CD4-positive, alpha-beta T cell (primary cell): ENCODE results near the gene ST6GALNAC3. TPM values are rescaled to one million over a fixed set of nuclear protein-coding genes. Genes with fewer than 3 reads are reported as not detected.

Source experiments
- ATAC-seq: fragments of 200-7000 bp; cut with Tn5 transposase; one replicate; pipeline ENCODE4 v1.10.0; 2022; ENCODE audit warnings: mild to moderate bottlenecking; ENCODE audit not compliant: poor library complexity
- CTCF ChIA-PET: fragments of 350-600 bp; sonication (Branson Sonifier 250); formaldehyde crosslinking; loops from one replicate; lab custom pipeline; 2021; ENCODE audit warnings: antibody characterized with exemption, inconsistent platforms; lab: Charles Lee
- POLR2A ChIA-PET: fragments of 350-600 bp; sonication (Branson Sonifier 250); formaldehyde crosslinking; loops from one replicate; lab custom pipeline; 2021; ENCODE audit warnings: antibody characterized with exemption, inconsistent platforms; lab: Charles Lee
- DNase-seq, 14 experiments: peaks; one replicate each; pipeline ENCODE4 v3.0.0-alpha.2; 2013 to 2020; ENCODE audit warnings: mixed read lengths in 2 of 14
- H3K27ac ChIP-seq, 2 donors: one replicate each; pipeline versions ENCODE4 v1.5.1 to v1.7.0; 2013; ENCODE audit warnings: low read length in 2 of 2, low read depth in 1 of 2, mild to moderate bottlenecking in 1 of 2
- H3K27me3 ChIP-seq, 2 experiments: 1 replicate in 1 of 2; 2 replicates in 1 of 2; pipeline versions ENCODE4 v1.6.1 to v1.7.0; 2013; ENCODE audit warnings: low read length in 2 of 2, control low read depth in 1 of 2, mild to moderate bottlenecking in 1 of 2, moderate library complexity in 1 of 2; ENCODE audit not compliant: insufficient read depth in 2 of 2, control insufficient read depth in 1 of 2
- H3K36me3 ChIP-seq: one replicate; pipeline ENCODE4 v1.6.1; 2013; ENCODE audit warnings: low read length, control low read depth; ENCODE audit not compliant: insufficient read depth
- H3K4me1 ChIP-seq: one replicate; pipeline ENCODE4 v1.6.1; 2013; ENCODE audit warnings: low read length, control low read depth; ENCODE audit not compliant: insufficient read depth
- H3K4me3 ChIP-seq: one replicate; pipeline ENCODE4 v1.5.1; 2013; ENCODE audit warnings: mild to moderate bottlenecking, low read length, moderate library complexity
- H3K9me3 ChIP-seq, 2 experiments: 1 replicate in 1 of 2; 2 replicates in 1 of 2; pipeline versions ENCODE4 v1.6.1 to v1.7.0; 2013; ENCODE audit warnings: low read length in 2 of 2, mild to moderate bottlenecking in 2 of 2, control low read depth in 1 of 2, moderate library complexity in 1 of 2; ENCODE audit not compliant: control insufficient read depth in 1 of 2, insufficient read depth in 1 of 2
- H3K27ac Mint-ChIP-seq: one replicate; pipeline ENCODE4 v1.8.0; 2020; ENCODE audit warnings: mixed read lengths
- H3K27me3 Mint-ChIP-seq: one replicate; pipeline ENCODE4 v1.8.0; 2021; ENCODE audit warnings: mixed read lengths
- H3K36me3 Mint-ChIP-seq: one replicate; pipeline ENCODE4 v1.8.0; 2021; ENCODE audit warnings: low read depth, mixed read lengths
- H3K4me1 Mint-ChIP-seq: one replicate; pipeline ENCODE4 v1.8.0; 2021; ENCODE audit warnings: low read depth, mixed read lengths
- H3K4me3 Mint-ChIP-seq: one replicate; pipeline ENCODE4 v1.8.0; 2020; ENCODE audit warnings: mild to moderate bottlenecking, mixed read lengths
- H3K9me3 Mint-ChIP-seq: one replicate; pipeline ENCODE4 v1.8.0; 2020; ENCODE audit warnings: mixed read lengths
- CTCF ChIP-seq: fragments of 200-600 bp; IDR thresholded peaks from one replicate; pipeline ENCODE4 v1.8.0; 2022; ENCODE audit warnings: antibody characterized with exemption, mild to moderate bottlenecking
- intact Hi-C, 2 experiments: fragments of 100-400 bp; cut with DNase I in 1 of 2; cut with micrococcal nuclease in 1 of 2; formaldehyde crosslinking; loops; one replicate each; pipeline versions ENCODE4 v1.15.1 to v1.9.0; 2023 to 2025; cut with DNase I, micrococcal nuclease
- total RNA-seq, 174 experiments: library from RNA in 2 of 174; stranded (reverse) in 2 of 174; gene quantifications; one replicate each; pipeline ENCODE4 v1.2.3 and lab custom pipeline; 2021 to 2026

ST6GALNAC3 gene
- total RNA-seq, 2 experiments from 2014 or later = 0.77 to 1.3 TPM

GRCh38 chr1:76381450-76382097, 307.0 kb downstream of the ST6GALNAC3 start:
- no peaks in the 10 kb centered on the region for H3K4me1 Mint-ChIP-seq
- Histone ChIP-seq H3K27me3 (no peaks in the 10 kb centered on the region), H3K4me1 (no peaks in the 10 kb centered on the region), H3K4me3 (no peak overlapping the region), H3K36me3 (no peaks in the 10 kb centered on the region), H3K9me3 (peaks cover 0 to 4% of the 10 kb centered on the region in 2 experiments), H3K27ac (no peak overlapping the region)
- no peak for TF ChIP-seq CTCF
- ChIA-PET POLR2A (no interaction called here), CTCF (no interaction called here)
- ATAC-seq (no peak), DNase-seq (no peak)
- H3K27ac Mint-ChIP-seq = no peak overlapping the region
- H3K27me3 Mint-ChIP-seq = no peaks in the 10 kb centered on the region
- intact Hi-C loops = no loop called here
- H3K36me3 Mint-ChIP-seq = no peaks in the 10 kb centered on the region
- peaks cover 2% of the 10 kb centered on the region for H3K9me3 Mint-ChIP-seq
- no peak overlapping the region for H3K4me3 Mint-ChIP-seq

GRCh38 chr1:76388261-76388660, 313.7 kb downstream of the ST6GALNAC3 start:
- Mint-ChIP-seq H3K27me3 (no peaks in the 10 kb centered on the region), H3K4me3 (no peak overlapping the region), H3K9me3 (no peaks in the 10 kb centered on the region), H3K4me1 (no peaks in the 10 kb centered on the region), H3K36me3 (no peaks in the 10 kb centered on the region), H3K27ac (no peak overlapping the region)
- CTCF ChIA-PET = no interaction called here
- Histone ChIP-seq H3K27me3 (no peaks in the 10 kb centered on the region), H3K4me3 (no peak overlapping the region), H3K36me3 (no peaks in the 10 kb centered on the region), H3K4me1 (no peaks in the 10 kb centered on the region), H3K27ac (no peak overlapping the region), H3K9me3 (no peaks in the 10 kb centered on the region)
- intact Hi-C loops = no loop called here
- ATAC-seq = no peak
- POLR2A ChIA-PET = no interaction called here
- TF ChIP-seq CTCF = no peak
- no peak for DNase-seq

- H3K4me1 Mint-ChIP-seq = no peaks in the 10 kb centered on the region
- no peaks in the 10 kb centered on the region for H3K27me3 ChIP-seq
- H3K36me3 Mint-ChIP-seq = no peaks in the 10 kb centered on the region
- ATAC-seq (no peak), DNase-seq (no peak)
- H3K36me3 ChIP-seq = no peaks in the 10 kb centered on the region
- no peaks in the 10 kb centered on the region for H3K4me1 ChIP-seq
- H3K9me3 Mint-ChIP-seq = no peaks in the 10 kb centered on the region
- POLR2A ChIA-PET = no interaction called here
- CTCF ChIA-PET = no interaction called here
- no peak for TF ChIP-seq CTCF
- H3K27ac ChIP-seq = no peak overlapping the region
- H3K9me3 ChIP-seq = no peaks in the 10 kb centered on the region
- no peak overlapping the region for H3K27ac Mint-ChIP-seq
- H3K4me3 Mint-ChIP-seq = no peak overlapping the region
- intact Hi-C loops = no loop called here
- no peak overlapping the region for H3K4me3 ChIP-seq
- H3K27me3 Mint-ChIP-seq = no peaks in the 10 kb centered on the region
Measured at GRCh38 chr1:76390456-76390855, 315.9 kb downstream of the ST6GALNAC3 start.
